WERI-Rb-1 (cell line): ENCODE data around the gene COL21A1.

Source experiments
- DNase-seq: peaks from one replicate; pipeline ENCODE4 v3.0.0-alpha.2; 2020
- H3K27ac ChIP-seq: fragments of 250-450 bp; sonication (Bioruptor Pico); 2 replicates; pipeline ENCODE4 v1.5.1; 2020; ENCODE audit warnings: mild to moderate bottlenecking, moderate library complexity
- H3K27me3 ChIP-seq: fragments of 250-450 bp; sonication (Bioruptor Pico); 2 replicates; pipeline ENCODE4 v1.5.1; 2021; ENCODE audit warnings: mild to moderate bottlenecking, low read depth, moderate library complexity; ENCODE audit not compliant: insufficient read depth, severe bottlenecking
- H3K36me3 ChIP-seq: fragments of 250-450 bp; sonication (Bioruptor Pico); 2 replicates; pipeline ENCODE4 v1.5.1; 2020; ENCODE audit warnings: mild to moderate bottlenecking, moderate library complexity
- H3K4me3 ChIP-seq: 2 replicates; pipeline ENCODE4 v1.5.1; 2011; ENCODE audit warnings: low read depth, mild to moderate bottlenecking, control low read depth, low read length
- H3K9me3 ChIP-seq: fragments of 250-450 bp; sonication (Bioruptor Pico); 2 replicates; pipeline ENCODE4 v1.5.1; 2021; ENCODE audit warnings: mild to moderate bottlenecking, moderate library complexity; ENCODE audit not compliant: severe bottlenecking
- CTCF ChIP-seq: IDR thresholded peaks from 2 replicates; pipeline ENCODE4 v1.5.1; 2011; ENCODE audit warnings: low read depth, mild to moderate bottlenecking, control low read depth, inconsistent platforms, low read length

COL21A1 gene

DNA sequence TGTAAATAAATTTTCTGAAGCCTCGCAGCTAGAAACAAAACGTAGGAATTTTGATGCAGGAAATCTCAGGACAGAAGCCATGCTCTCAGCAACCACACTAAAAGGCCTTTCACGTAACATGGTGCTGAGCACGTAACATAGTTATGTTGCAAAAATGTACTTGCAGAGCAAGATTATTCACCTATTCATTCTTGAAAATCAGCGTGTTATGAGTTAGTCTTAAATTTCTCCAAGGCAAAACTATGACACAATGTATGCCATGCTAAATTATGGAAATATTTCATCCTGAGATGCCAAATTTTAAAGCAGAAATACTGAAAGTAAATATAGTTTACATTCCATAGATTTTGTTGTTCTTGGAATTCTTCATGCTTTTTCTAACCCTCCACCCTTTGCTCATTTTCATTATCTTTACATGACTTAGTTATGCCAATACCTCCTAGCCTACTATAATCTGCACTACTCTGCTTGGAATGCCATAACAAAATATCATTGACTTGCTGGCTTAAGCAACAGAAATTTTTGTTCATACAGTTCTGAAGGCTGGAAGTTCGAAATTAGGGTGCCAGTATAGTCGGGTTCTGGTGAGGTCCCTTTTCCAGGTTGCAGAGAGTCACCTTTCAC, 192.2 kb downstream of the COL21A1 start:
- no peak overlapping the region for H3K27ac ChIP-seq
- no peak for DNase-seq
- H3K36me3 ChIP-seq: no peaks in the 10 kb centered on the region
- no peak overlapping the region for H3K4me3 ChIP-seq
- TF ChIP-seq CTCF: no peak
- H3K27me3 ChIP-seq: no peaks in the 10 kb centered on the region
- no peaks in the 10 kb centered on the region for H3K9me3 ChIP-seq

GRCh38 chr6:56051202-56051598, 196.2 kb downstream of the COL21A1 start:
- no peak for DNase-seq
- Histone ChIP-seq H3K4me3 (no peak overlapping the region), H3K36me3 (no peaks in the 10 kb centered on the region), H3K9me3 (no peaks in the 10 kb centered on the region), H3K27ac (no peak overlapping the region), H3K27me3 (no peaks in the 10 kb centered on the region)
- no peak for TF ChIP-seq CTCF

GRCh38 chr6:56050530-56051201, 196.7 kb downstream of the COL21A1 start:
- no peak overlapping the region for H3K27ac ChIP-seq
- H3K36me3 ChIP-seq: no peaks in the 10 kb centered on the region
- H3K4me3 ChIP-seq: no peak overlapping the region
- no peaks in the 10 kb centered on the region for H3K9me3 ChIP-seq
- no peak for DNase-seq
- no peaks in the 10 kb centered on the region for H3K27me3 ChIP-seq
- TF ChIP-seq CTCF: no peak

GRCh38 chr6:56048601-56049000, 198.8 kb downstream of the COL21A1 start:
- Histone ChIP-seq H3K4me3 (no peak overlapping the region), H3K9me3 (no peaks in the 10 kb centered on the region), H3K36me3 (no peaks in the 10 kb centered on the region), H3K27me3 (no peaks in the 10 kb centered on the region), H3K27ac (no peak overlapping the region)
- no peak for TF ChIP-seq CTCF
- DNase-seq: no peak

DNA sequence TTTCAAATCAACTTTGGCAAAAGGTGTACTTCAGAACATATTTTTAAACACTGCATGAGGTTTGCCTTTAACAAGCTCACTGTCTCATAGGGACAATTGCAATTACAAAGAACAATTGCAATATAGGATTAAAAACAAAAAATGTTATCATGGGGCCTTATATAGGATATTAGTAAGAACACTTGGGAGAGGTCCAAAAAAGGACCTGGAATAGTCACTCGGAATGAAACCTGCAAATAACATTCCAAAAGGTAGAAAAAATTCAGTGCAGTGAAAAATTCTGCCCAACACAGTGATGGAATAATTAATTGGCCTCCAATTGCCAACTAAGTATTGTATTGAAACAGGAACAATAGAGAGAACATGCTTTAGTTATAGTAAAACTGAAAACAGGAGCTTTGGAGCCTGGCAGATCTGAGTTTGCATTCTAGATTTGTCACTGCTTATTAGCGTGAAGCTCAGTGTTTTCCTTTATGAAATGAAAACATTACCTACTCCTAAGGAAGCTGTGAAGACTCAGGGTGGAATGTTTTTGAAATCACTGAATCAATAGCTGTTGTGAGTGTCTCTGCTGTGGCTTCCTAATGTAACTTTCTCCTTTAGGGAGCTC, 199.3 kb downstream of the COL21A1 start:
- Histone ChIP-seq H3K27ac (no peak overlapping the region), H3K36me3 (no peaks in the 10 kb centered on the region), H3K9me3 (no peaks in the 10 kb centered on the region), H3K4me3 (no peak overlapping the region), H3K27me3 (no peaks in the 10 kb centered on the region)
- DNase-seq: no peak
- TF ChIP-seq CTCF: no peak

GRCh38 chr6:56046576-56046975, 200.8 kb downstream of the COL21A1 start:
- no peaks in the 10 kb centered on the region for H3K36me3 ChIP-seq
- no peak for TF ChIP-seq CTCF
- DNase-seq: no peak
- H3K27me3 ChIP-seq: no peaks in the 10 kb centered on the region
- no peak overlapping the region for H3K27ac ChIP-seq
- H3K9me3 ChIP-seq: peaks cover 2% of the 10 kb centered on the region
- no peak overlapping the region for H3K4me3 ChIP-seq
